Suppressor macrophage treated with lipopolysaccharide for 1 hour (primary cell): ENCODE measurements around the gene CGB3.
A peak's percentile ranks its signal among the peaks of the same experiment; 100 is the strongest.

Experiments used
- DNase-seq, 3 donors: peaks; one replicate each; pipeline ENCODE4 v3.0.0-alpha.2; 2020 to 2022

The CGB3 gene

GRCh38 chr19:48985711-48986110 is 38.4 kb downstream of the CGB3 start:
- no peak for DNase-seq

DNA sequence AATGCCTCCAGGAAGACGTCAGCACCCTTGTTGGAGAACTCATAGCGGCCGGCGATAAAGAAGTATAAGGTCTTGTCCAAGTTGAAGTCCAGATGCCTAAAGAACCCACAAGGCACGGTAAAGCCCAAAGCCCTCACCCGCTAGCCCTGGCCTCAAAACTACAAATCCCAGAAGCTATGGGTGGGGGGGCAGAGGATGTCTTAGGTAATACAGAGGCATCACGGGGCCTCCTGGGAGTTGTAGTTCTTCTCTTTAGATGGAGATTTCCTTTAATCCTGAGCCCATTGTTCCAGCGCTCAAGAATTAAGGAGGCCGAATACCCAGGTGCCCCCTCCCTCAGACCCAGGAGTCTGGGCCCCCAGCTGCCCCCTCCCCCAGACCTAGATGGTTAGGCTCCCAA is 41.9 kb downstream of the CGB3 start:
- DNase-seq, result no peak

DNA sequence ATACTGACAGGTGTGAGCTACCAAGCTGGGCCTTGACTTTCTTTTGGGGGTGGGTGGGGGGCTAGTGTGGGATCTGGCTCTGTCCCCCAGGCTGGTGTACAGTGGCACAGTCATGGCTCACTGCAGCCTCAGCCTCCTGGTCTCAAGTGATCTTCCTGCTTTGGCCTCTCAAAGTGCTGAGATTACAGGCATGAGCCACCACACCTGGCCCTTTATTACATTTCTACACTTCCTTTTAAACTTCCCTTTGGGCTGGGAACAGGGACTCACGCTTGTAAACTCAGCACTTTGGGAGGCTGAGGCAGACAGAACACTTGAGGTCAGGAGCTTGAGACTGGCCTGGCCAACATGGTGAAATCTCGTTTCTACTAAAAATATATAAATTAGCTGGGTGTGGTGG is 47.1 kb downstream of the CGB3 start:
- DNase-seq, result no peak

- peak in 1 of 3 donors; percentile 45 for DNase-seq
Measured at GRCh38 chr19:48975947-48976847, 47.9 kb downstream of the CGB3 start.
